ENCODE measurements around the gene TMTC1. TPM values are rescaled to one million over a fixed set of nuclear protein-coding genes. Genes with fewer than 3 reads are reported as not detected.

The TMTC1 gene
- total RNA-seq, 4 donors from 2014 or later: 84.0 to 177 (median 105) TPM

DNA sequence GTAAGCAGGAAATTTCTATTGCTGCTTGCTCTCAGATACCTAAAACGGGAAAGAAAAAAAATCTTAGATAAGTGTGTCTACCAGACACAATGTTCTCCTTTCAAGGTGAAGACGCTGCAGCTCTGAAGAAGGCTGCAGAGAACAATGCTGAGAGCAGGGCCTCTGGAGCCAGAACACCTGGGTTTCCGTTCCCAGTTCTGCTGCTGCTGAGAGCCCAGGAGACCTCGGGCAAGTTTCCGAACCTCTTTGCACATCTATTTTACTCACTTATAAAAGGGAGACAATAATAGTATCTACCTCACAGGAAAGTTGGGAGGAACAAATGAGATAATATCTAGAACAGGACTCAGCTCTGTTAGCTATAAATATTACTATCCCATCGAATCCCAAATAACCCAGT is 122.9 kb downstream of the TMTC1 start:
- no peaks in the 10 kb centered on the region for H3K27me3 ChIP-seq
- TF ChIP-seq POLR2A (IDR thresholded peaks at IDR 0.05; ENCODE audit: low read depth) (no peak), EP300 (IDR thresholded peaks at IDR 0.05) (no peak), POLR2AphosphoS5 (IDR thresholded peaks at IDR 0.05) (no peak)
- TF ChIP-seq, protein P1, sequence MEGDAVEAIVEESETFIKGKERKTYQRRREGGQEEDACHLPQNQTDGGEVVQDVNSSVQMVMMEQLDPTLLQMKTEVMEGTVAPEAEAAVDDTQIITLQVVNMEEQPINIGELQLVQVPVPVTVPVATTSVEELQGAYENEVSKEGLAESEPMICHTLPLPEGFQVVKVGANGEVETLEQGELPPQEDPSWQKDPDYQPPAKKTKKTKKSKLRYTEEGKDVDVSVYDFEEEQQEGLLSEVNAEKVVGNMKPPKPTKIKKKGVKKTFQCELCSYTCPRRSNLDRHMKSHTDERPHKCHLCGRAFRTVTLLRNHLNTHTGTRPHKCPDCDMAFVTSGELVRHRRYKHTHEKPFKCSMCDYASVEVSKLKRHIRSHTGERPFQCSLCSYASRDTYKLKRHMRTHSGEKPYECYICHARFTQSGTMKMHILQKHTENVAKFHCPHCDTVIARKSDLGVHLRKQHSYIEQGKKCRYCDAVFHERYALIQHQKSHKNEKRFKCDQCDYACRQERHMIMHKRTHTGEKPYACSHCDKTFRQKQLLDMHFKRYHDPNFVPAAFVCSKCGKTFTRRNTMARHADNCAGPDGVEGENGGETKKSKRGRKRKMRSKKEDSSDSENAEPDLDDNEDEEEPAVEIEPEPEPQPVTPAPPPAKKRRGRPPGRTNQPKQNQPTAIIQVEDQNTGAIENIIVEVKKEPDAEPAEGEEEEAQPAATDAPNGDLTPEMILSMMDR (IDR thresholded peaks at IDR 0.05): no peak
- H3K36me3 ChIP-seq: peaks cover 0 to 23% (median 9%) of the 10 kb centered on the region in 4 donors
- H3K9me3 ChIP-seq: no peaks in the 10 kb centered on the region
- no peak for DNase-seq (ENCODE audit: extremely low spot score)
- H3K4me1 ChIP-seq: peaks cover 15 to 19% (median 17%) of the 10 kb centered on the region in 4 donors
- H3K27ac ChIP-seq (replicated peaks in 1 of 4): no peak overlapping the region
- WGBS: 87% methylated on average over 6 of the region's 6 CpGs
- intact Hi-C loops (cut with DNase I): no loop called here
- H3K4me3 ChIP-seq: no peak overlapping the region

DNA sequence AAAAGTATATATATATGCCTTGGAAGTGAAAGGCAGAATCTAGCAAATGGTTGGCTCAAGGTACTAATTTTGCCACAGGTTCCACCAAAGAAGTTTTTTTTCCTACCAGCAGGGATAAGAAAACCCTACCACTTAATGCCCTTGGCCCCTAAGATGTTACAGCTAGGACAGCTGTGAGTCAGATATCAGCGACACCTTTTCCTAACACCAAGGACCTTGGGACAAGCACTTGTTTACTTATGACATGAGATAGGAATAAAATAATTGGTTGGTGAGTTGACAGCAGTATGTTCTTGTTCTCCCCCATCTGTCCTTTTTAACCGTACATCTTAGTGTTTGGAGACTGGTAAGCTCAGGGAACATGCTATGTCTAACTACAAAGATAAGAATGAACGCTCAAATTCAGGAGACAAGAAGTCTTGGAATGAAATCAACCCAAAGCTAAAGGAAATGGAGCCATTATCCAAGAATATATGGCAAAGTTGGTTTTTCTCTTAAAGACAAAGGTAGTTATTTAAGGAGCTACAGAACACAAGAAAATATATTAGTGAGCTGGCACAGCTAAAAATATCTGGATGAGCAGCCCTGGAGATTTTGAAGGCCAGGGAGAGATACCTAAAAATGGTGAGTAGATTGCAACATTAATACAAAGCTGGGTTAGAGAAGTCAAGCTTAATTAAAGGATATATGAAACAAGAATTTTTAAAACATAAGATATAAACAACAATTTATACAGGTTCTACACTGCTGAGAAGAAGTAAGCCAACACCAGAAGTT is 126.8 kb downstream of the TMTC1 start:
- Histone ChIP-seq H3K9me3 (no peaks in the 10 kb centered on the region), H3K36me3 (peaks cover 0 to 49% (median 13%) of the 10 kb centered on the region in 4 donors), H3K4me3 (no peak overlapping the region), H3K4me1 (peaks cover 0 to 13% (median 12%) of the 10 kb centered on the region in 4 donors), H3K27me3 (no peaks in the 10 kb centered on the region), H3K27ac (replicated peaks in 1 of 4) (no peak overlapping the region)
- DNase-seq (ENCODE audit: extremely low spot score): no peak
- intact Hi-C loops (cut with DNase I): no loop called here
- WGBS: 100% methylated on average over 3 of the region's 3 CpGs
- TF ChIP-seq, protein P1 (IDR thresholded peaks at IDR 0.05): no peak
- no peak for TF ChIP-seq EP300 (IDR thresholded peaks at IDR 0.05)
- no peak for TF ChIP-seq POLR2AphosphoS5 (IDR thresholded peaks at IDR 0.05)
- no peak for TF ChIP-seq POLR2A (IDR thresholded peaks at IDR 0.05; ENCODE audit: low read depth)

DNA sequence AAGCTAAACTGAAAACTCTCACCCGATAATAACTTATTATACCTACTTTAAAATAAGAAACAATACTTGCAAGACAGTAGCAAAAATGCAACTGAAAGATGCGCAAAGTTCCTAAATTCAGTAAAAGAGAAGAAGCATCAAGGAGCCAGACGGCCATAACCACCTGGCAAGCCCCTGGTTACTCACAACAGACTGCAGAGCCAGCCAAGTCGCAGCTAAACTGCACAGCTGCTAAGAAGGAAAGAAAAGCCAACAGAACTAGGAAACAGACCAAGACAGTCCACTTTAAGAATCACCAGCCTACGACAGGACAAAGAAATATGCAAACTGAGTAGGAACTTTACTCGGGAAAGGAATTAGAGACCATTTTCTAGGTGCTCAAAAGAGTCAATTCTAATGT is 127.9 kb downstream of the TMTC1 start:
- H3K4me1 ChIP-seq: peaks cover 0 to 13% (median 9%) of the 10 kb centered on the region in 4 donors
- no peaks in the 10 kb centered on the region for H3K9me3 ChIP-seq
- DNase-seq (ENCODE audit: extremely low spot score): no peak
- no peak overlapping the region for H3K27ac ChIP-seq (replicated peaks in 1 of 4)
- no peaks in the 10 kb centered on the region for H3K27me3 ChIP-seq
- intact Hi-C loops (cut with DNase I): no loop called here
- TF ChIP-seq POLR2A (IDR thresholded peaks at IDR 0.05; ENCODE audit: low read depth) (no peak), POLR2AphosphoS5 (IDR thresholded peaks at IDR 0.05) (no peak), EP300 (IDR thresholded peaks at IDR 0.05) (no peak)
- TF ChIP-seq, protein P1 (IDR thresholded peaks at IDR 0.05): no peak
- peaks cover 0 to 60% (median 15%) of the 10 kb centered on the region in 4 donors for H3K36me3 ChIP-seq
- no peak overlapping the region for H3K4me3 ChIP-seq
- WGBS: 55% methylated on average over 6 of the region's 6 CpGs

DNA sequence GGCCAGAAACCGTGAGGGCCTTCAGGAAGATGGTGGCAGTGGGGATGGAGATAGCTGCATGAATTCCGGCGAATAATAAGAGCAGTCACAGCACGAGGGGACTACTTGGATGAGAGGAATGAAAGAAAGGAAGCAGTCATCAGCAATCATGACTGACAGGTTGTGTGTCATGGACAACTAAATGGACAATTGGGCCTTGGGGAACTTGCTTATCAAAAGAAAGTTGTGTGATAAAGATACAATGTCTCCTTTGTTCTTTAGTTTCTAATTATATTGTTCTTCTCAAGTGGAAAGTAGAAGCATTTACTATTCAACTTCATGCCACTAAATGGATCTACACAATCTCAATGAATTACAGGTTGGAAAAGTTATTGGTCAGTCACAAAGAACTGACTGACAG is 130.5 kb downstream of the TMTC1 start:
- peaks cover 8 to 22% (median 11%) of the 10 kb centered on the region in 4 donors for H3K4me1 ChIP-seq
- no peak for DNase-seq (ENCODE audit: extremely low spot score)
- H3K9me3 ChIP-seq: no peaks in the 10 kb centered on the region
- H3K27ac ChIP-seq (replicated peaks in 1 of 4): no peak overlapping the region
- TF ChIP-seq, protein P1 (IDR thresholded peaks at IDR 0.05): no peak
- no peak for TF ChIP-seq POLR2A (IDR thresholded peaks at IDR 0.05; ENCODE audit: low read depth)
- TF ChIP-seq POLR2AphosphoS5 (IDR thresholded peaks at IDR 0.05): no peak
- TF ChIP-seq EP300 (IDR thresholded peaks at IDR 0.05): no peak
- 96% methylated on average over 4 of the region's 4 CpGs for WGBS
- no peak overlapping the region for H3K4me3 ChIP-seq
- H3K36me3 ChIP-seq: peaks cover 2 to 55% (median 8%) of the 10 kb centered on the region in 4 donors
- intact Hi-C loops (cut with DNase I): no loop called here
- H3K27me3 ChIP-seq: no peaks in the 10 kb centered on the region
